ENCODE data around the gene TMEM97.

DNA sequence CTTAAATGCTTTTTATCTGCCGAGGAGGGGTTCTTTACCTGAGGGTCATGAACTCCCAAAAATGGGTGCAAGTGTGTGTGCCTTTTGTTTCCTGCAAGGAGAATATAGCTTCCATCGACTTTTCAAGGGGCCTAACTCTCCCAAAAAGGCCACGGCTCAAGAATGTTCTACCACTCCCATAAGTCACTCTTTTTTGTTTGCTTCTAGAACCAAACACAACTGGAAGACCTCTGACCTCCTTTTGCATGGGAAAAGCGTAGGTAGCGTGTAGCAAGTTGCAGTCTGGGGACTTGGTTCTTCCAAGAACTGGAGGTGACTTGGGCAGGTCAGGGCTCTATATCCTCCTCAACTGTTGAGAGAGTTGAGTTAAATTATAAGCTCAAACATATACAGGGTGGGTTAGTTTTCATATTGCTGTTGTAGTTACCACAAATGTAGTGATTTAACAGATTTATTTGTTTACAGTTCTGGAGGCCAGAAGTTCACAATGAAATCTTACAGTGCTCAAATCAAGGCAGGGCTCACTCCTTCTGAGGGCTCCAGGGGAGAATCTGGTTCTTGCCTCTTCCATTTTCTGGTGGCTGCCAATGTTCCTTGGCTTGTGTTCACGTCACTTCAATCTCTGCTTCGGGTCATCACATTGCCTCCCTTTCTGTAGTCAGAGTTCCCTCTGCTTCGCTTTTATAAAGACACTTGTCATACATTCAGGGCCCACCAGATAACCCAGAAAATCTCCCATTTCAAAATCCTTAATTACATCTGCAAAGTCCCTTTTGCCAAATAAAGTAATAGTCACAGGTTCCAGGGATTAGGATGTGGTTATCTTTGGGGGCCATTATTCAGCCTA, 1.4 kb downstream of the TMEM97 start:
- TF ChIP-seq, protein P1, sequence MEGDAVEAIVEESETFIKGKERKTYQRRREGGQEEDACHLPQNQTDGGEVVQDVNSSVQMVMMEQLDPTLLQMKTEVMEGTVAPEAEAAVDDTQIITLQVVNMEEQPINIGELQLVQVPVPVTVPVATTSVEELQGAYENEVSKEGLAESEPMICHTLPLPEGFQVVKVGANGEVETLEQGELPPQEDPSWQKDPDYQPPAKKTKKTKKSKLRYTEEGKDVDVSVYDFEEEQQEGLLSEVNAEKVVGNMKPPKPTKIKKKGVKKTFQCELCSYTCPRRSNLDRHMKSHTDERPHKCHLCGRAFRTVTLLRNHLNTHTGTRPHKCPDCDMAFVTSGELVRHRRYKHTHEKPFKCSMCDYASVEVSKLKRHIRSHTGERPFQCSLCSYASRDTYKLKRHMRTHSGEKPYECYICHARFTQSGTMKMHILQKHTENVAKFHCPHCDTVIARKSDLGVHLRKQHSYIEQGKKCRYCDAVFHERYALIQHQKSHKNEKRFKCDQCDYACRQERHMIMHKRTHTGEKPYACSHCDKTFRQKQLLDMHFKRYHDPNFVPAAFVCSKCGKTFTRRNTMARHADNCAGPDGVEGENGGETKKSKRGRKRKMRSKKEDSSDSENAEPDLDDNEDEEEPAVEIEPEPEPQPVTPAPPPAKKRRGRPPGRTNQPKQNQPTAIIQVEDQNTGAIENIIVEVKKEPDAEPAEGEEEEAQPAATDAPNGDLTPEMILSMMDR (IDR thresholded peaks at IDR 0.05), result no peak
- no peak for TF ChIP-seq POLR2A (IDR thresholded peaks at IDR 0.05)
